HEK293 (cell line): ENCODE results near the gene CFAP45.

ENCODE experiments used
- GLI2 ChIP-seq: fragments of 450-650 bp; formaldehyde crosslinking; IDR thresholded peaks from 2 replicates; pipeline ENCODE4; 2017; ENCODE audit warnings: missing biosample characterization, missing genetic modification characterization, low read depth, borderline replicate concordance
- HIC1 ChIP-seq: fragments of 450-650 bp; formaldehyde crosslinking; IDR thresholded peaks from 2 replicates; pipeline ENCODE4 v1.5.1; 2016; ENCODE audit warnings: missing biosample characterization, missing genetic modification characterization
- HOXA7 ChIP-seq: sonication (generic); formaldehyde crosslinking; IDR thresholded peaks from 2 replicates; pipeline ENCODE4 v1.8.1; 2022; ENCODE audit warnings: missing genetic modification reagents, borderline replicate concordance
- KLF9 ChIP-seq: fragments of 450-650 bp; formaldehyde crosslinking; IDR thresholded peaks from 2 replicates; pipeline ENCODE4 v1.5.1; 2016; ENCODE audit warnings: missing biosample characterization, missing genetic modification characterization, low read depth
- PRDM1 ChIP-seq: fragments of 450-650 bp; formaldehyde crosslinking; IDR thresholded peaks from 2 replicates; pipeline ENCODE4; 2016; ENCODE audit warnings: missing biosample characterization, missing genetic modification characterization
- ZBTB7A ChIP-seq: fragments of 450-650 bp; formaldehyde crosslinking; IDR thresholded peaks from 2 replicates; pipeline ENCODE4 v1.5.1; 2016; ENCODE audit warnings: low read depth, missing biosample characterization, missing genetic modification characterization
- ZFHX2 ChIP-seq: fragments of 450-650 bp; formaldehyde crosslinking; conservative IDR thresholded peaks from 2 replicates; pipeline ENCODE4 v1.5.1; 2016; ENCODE audit warnings: missing biosample characterization, missing genetic modification characterization
- ZFP69B ChIP-seq: fragments of 450-650 bp; formaldehyde crosslinking; IDR thresholded peaks from 2 replicates; pipeline ENCODE4 v1.5.1; 2016; ENCODE audit warnings: missing biosample characterization, missing genetic modification characterization
- ZNF10 ChIP-seq: fragments of 450-650 bp; formaldehyde crosslinking; IDR thresholded peaks from 2 replicates; pipeline ENCODE4 v1.5.1; 2017; ENCODE audit warnings: missing biosample characterization, missing genetic modification characterization
- ZNF133 ChIP-seq: fragments of 450-650 bp; formaldehyde crosslinking; IDR thresholded peaks from 2 replicates; pipeline ENCODE4 v1.5.1; 2016; ENCODE audit warnings: missing biosample characterization, missing genetic modification characterization
- ZNF2 ChIP-seq: fragments of 450-650 bp; formaldehyde crosslinking; IDR thresholded peaks from 2 replicates; pipeline ENCODE4 v1.5.1; 2016; ENCODE audit warnings: missing biosample characterization, missing genetic modification characterization
- ZNF211 ChIP-seq: fragments of 450-650 bp; formaldehyde crosslinking; IDR thresholded peaks from 2 replicates; pipeline ENCODE4 v1.5.1; 2016; ENCODE audit warnings: low read depth, missing biosample characterization, missing genetic modification characterization
- ZNF274 ChIP-seq, 2 experiments: fragments of 200-500 bp in 1 of 2; fragments of 450-650 bp in 1 of 2; sonication (Bioruptor generic) in 1 of 2; formaldehyde crosslinking in 1 of 2; IDR thresholded peaks; 2 replicates each; pipeline versions ENCODE4 v1.5.1 to v1.6.1; 2014 to 2016; ENCODE audit warnings: borderline replicate concordance in 1 of 2, inconsistent platforms in 1 of 2, low read length in 1 of 2, missing biosample characterization in 1 of 2, missing genetic modification characterization in 1 of 2
- ZNF302 ChIP-seq: fragments of 450-650 bp; formaldehyde crosslinking; IDR thresholded peaks from 2 replicates; pipeline ENCODE4 v1.5.1; 2016; ENCODE audit warnings: missing biosample characterization, missing genetic modification characterization, low read depth
- ZNF561 ChIP-seq: fragments of 450-650 bp; IDR thresholded peaks from 2 replicates; pipeline ENCODE4 v1.5.1; 2018; ENCODE audit warnings: missing biosample characterization, missing genetic modification characterization, borderline replicate concordance
- ZNF623 ChIP-seq: fragments of 450-650 bp; formaldehyde crosslinking; IDR thresholded peaks from 2 replicates; pipeline ENCODE4 v1.5.1; 2016; ENCODE audit warnings: missing biosample characterization, missing genetic modification characterization
- ZNF639 ChIP-seq: fragments of 450-650 bp; formaldehyde crosslinking; IDR thresholded peaks from 2 replicates; pipeline ENCODE4 v1.5.1; 2016; ENCODE audit warnings: missing biosample characterization, missing genetic modification characterization
- ZNF747 ChIP-seq: fragments of 450-650 bp; formaldehyde crosslinking; IDR thresholded peaks from 2 replicates; pipeline ENCODE4 v1.5.1; 2016; ENCODE audit warnings: missing biosample characterization, missing genetic modification characterization
- TF ChIP-seq, protein P1 (sequence below): IDR thresholded peaks from 2 replicates; pipeline ENCODE4 v1.6.1; 2011; ENCODE audit warnings: mild to moderate bottlenecking, low read depth, low read length, borderline replicate concordance
- TF ChIP-seq, protein P2 (sequence below): fragments of 450-650 bp; formaldehyde crosslinking; IDR thresholded peaks from 2 replicates; pipeline ENCODE4 v1.5.1; 2017; ENCODE audit warnings: missing biosample characterization, mild to moderate bottlenecking, missing genetic modification characterization, moderate library complexity
- TF ChIP-seq, protein P3 (sequence below): fragments of 450-650 bp; formaldehyde crosslinking; IDR thresholded peaks from 2 replicates; pipeline ENCODE4 v1.5.1; 2016; ENCODE audit warnings: missing biosample characterization, missing genetic modification characterization, borderline replicate concordance
- TF ChIP-seq, protein P4 (sequence below): fragments of 450-650 bp; formaldehyde crosslinking; IDR thresholded peaks from 2 replicates; pipeline ENCODE4 v1.5.1; 2016; ENCODE audit warnings: missing biosample characterization, missing genetic modification characterization
- TF ChIP-seq, protein P5 (sequence below): fragments of 450-650 bp; formaldehyde crosslinking; IDR thresholded peaks from 2 replicates; pipeline ENCODE4 v1.5.1; 2016; ENCODE audit warnings: missing biosample characterization, missing genetic modification characterization, low read depth

Gene CFAP45

GRCh38 chr1:159881622-159882526, 18.1 kb downstream of the CFAP45 start (continued):
- TF ChIP-seq, protein P1, sequence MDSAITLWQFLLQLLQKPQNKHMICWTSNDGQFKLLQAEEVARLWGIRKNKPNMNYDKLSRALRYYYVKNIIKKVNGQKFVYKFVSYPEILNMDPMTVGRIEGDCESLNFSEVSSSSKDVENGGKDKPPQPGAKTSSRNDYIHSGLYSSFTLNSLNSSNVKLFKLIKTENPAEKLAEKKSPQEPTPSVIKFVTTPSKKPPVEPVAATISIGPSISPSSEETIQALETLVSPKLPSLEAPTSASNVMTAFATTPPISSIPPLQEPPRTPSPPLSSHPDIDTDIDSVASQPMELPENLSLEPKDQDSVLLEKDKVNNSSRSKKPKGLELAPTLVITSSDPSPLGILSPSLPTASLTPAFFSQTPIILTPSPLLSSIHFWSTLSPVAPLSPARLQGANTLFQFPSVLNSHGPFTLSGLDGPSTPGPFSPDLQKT = no peak
- TF ChIP-seq ZNF2 (tag by site-specific recombination) = no peak
- TF ChIP-seq, protein P2, sequence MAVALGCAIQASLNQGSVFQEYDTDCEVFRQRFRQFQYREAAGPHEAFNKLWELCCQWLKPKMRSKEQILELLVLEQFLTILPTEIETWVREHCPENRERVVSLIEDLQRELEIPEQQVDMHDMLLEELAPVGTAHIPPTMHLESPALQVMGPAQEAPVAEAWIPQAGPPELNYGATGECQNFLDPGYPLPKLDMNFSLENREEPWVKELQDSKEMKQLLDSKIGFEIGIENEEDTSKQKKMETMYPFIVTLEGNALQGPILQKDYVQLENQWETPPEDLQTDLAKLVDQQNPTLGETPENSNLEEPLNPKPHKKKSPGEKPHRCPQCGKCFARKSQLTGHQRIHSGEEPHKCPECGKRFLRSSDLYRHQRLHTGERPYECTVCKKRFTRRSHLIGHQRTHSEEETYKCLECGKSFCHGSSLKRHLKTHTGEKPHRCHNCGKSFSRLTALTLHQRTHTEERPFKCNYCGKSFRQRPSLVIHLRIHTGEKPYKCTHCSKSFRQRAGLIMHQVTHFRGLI (tag by site-specific recombination) = no peak
- TF ChIP-seq ZNF747 = no peak
- TF ChIP-seq ZNF302 = no peak
- TF ChIP-seq ZNF211 (tag by site-specific recombination) = no peak
- no peak for TF ChIP-seq KLF9 (tag by site-specific recombination)
- TF ChIP-seq PRDM1 (tag by site-specific recombination) = peak; percentile 100
- no peak for TF ChIP-seq GLI2 (tag by site-specific recombination)
- TF ChIP-seq, protein P3, sequence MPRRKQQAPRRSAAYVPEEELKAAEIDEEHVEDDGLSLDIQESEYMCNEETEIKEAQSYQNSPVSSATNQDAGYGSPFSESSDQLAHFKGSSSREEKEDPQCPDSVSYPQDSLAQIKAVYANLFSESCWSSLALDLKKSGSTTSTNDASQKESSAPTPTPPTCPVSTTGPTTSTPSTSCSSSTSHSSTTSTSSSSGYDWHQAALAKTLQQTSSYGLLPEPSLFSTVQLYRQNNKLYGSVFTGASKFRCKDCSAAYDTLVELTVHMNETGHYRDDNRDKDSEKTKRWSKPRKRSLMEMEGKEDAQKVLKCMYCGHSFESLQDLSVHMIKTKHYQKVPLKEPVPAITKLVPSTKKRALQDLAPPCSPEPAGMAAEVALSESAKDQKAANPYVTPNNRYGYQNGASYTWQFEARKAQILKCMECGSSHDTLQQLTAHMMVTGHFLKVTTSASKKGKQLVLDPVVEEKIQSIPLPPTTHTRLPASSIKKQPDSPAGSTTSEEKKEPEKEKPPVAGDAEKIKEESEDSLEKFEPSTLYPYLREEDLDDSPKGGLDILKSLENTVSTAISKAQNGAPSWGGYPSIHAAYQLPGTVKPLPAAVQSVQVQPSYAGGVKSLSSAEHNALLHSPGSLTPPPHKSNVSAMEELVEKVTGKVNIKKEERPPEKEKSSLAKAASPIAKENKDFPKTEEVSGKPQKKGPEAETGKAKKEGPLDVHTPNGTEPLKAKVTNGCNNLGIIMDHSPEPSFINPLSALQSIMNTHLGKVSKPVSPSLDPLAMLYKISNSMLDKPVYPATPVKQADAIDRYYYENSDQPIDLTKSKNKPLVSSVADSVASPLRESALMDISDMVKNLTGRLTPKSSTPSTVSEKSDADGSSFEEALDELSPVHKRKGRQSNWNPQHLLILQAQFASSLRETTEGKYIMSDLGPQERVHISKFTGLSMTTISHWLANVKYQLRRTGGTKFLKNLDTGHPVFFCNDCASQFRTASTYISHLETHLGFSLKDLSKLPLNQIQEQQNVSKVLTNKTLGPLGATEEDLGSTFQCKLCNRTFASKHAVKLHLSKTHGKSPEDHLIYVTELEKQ (tag by site-specific recombination) = no peak
- no peak for TF ChIP-seq ZNF133 (tag by site-specific recombination)
- TF ChIP-seq, protein P4, sequence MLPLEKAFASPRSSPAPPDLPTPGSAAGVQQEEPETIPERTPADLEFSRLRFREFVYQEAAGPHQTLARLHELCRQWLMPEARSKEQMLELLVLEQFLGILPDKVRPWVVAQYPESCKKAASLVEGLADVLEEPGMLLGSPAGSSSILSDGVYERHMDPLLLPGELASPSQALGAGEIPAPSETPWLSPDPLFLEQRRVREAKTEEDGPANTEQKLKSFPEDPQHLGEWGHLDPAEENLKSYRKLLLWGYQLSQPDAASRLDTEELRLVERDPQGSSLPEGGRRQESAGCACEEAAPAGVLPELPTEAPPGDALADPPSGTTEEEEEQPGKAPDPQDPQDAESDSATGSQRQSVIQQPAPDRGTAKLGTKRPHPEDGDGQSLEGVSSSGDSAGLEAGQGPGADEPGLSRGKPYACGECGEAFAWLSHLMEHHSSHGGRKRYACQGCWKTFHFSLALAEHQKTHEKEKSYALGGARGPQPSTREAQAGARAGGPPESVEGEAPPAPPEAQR (tag by site-specific recombination) = no peak
- no peak for TF ChIP-seq ZNF561
- no peak for TF ChIP-seq HOXA7 (CRISPR knock-in tag)
- no peak for TF ChIP-seq ZBTB7A
- 0 out of 2 replicates have a peak, but pooled peaks have one; percentile 14 for TF ChIP-seq HIC1 (tag by site-specific recombination)
- no peak for TF ChIP-seq ZNF10 (tag by site-specific recombination)
- TF ChIP-seq, protein P5, sequence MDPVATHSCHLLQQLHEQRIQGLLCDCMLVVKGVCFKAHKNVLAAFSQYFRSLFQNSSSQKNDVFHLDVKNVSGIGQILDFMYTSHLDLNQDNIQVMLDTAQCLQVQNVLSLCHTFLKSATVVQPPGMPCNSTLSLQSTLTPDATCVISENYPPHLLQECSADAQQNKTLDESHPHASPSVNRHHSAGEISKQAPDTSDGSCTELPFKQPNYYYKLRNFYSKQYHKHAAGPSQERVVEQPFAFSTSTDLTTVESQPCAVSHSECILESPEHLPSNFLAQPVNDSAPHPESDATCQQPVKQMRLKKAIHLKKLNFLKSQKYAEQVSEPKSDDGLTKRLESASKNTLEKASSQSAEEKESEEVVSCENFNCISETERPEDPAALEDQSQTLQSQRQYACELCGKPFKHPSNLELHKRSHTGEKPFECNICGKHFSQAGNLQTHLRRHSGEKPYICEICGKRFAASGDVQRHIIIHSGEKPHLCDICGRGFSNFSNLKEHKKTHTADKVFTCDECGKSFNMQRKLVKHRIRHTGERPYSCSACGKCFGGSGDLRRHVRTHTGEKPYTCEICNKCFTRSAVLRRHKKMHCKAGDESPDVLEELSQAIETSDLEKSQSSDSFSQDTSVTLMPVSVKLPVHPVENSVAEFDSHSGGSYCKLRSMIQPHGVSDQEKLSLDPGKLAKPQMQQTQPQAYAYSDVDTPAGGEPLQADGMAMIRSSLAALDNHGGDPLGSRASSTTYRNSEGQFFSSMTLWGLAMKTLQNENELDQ (tag by site-specific recombination) = no peak
- TF ChIP-seq ZNF623 (tag by site-specific recombination) = no peak
- TF ChIP-seq ZNF639 = no peak
- no peak for TF ChIP-seq ZFHX2 (tag by site-specific recombination)
- no peak for TF ChIP-seq ZNF274 (IDR thresholded peaks at IDR 0.05; ENCODE audit: low read length)
- TF ChIP-seq ZNF274 (tag by site-specific recombination; IDR thresholded peaks at IDR 0.05; ENCODE audit: borderline replicate concordance) = no peak
- no peak for TF ChIP-seq ZFP69B (tag by site-specific recombination)
